OCI-LY1 (cell line): Measurements from ENCODE around the gene PCK2.

ENCODE experiments used
- CTCF ChIP-seq: fragments of 200-600 bp; sonication (generic), shearing (Covaris generic); IDR thresholded peaks from 2 replicates; pipeline ENCODE4 v1.5.1; 2017; ENCODE audit warnings: mild to moderate bottlenecking, antibody characterized with exemption, low read length, moderate library complexity, mixed read lengths
- EZH2 ChIP-seq: fragments of 200-600 bp; sonication (generic), shearing (Covaris generic); IDR thresholded peaks from 2 replicates; pipeline ENCODE4 v1.8.0; 2017; ENCODE audit warnings: borderline replicate concordance, mixed run types, mild to moderate bottlenecking, antibody characterized with exemption, low read length, moderate library complexity, mixed read lengths

- no peak for TF ChIP-seq CTCF
- TF ChIP-seq EZH2, result no peak
Observed at GRCh38 chr14:24057867-24058259, 36.2 kb upstream of the PCK2 start.
